OCI-LY1 (cell line): Measurements from ENCODE around the gene ZNF655.

Source experiments
- H2AFZ ChIP-seq: fragments of 200-600 bp; sonication (generic), shearing (Covaris generic); 2 replicates; pipeline ENCODE4 v1.6.0; 2014; ENCODE audit warnings: antibody characterized with exemption, mild to moderate bottlenecking, low read length
- H3F3A ChIP-seq: fragments of 200-600 bp; sonication (generic), shearing (Covaris generic); 2 replicates; pipeline ENCODE4 v1.6.0; 2014; ENCODE audit warnings: mild to moderate bottlenecking, antibody characterized with exemption, low read length, moderate library complexity; ENCODE audit not compliant: insufficient read depth
- H3K27ac ChIP-seq: fragments of 200-600 bp; sonication (generic); 2 replicates; pipeline ENCODE4 v1.5.1; 2014; ENCODE audit warnings: low read length, mixed run types, mild to moderate bottlenecking, low read depth; ENCODE audit not compliant: poor library complexity, severe bottlenecking
- H3K27me3 ChIP-seq: fragments of 200-600 bp; sonication (generic); 2 replicates; pipeline ENCODE4 v1.6.0; 2014; ENCODE audit warnings: antibody characterized with exemption, mild to moderate bottlenecking, low read length, moderate library complexity; ENCODE audit not compliant: insufficient read depth
- H3K36me3 ChIP-seq: fragments of 200-600 bp; sonication (generic); 2 replicates; pipeline ENCODE4 v1.6.1; 2014; ENCODE audit warnings: mild to moderate bottlenecking, antibody characterized with exemption, low read length, moderate library complexity, mixed read lengths; ENCODE audit not compliant: insufficient read depth
- H3K4me1 ChIP-seq: fragments of 200-600 bp; sonication (generic); 2 replicates; pipeline ENCODE4 v1.5.1; 2014; ENCODE audit warnings: mild to moderate bottlenecking, low read length, moderate library complexity; ENCODE audit not compliant: insufficient read depth, severe bottlenecking
- H3K4me2 ChIP-seq: fragments of 200-600 bp; sonication (generic), shearing (Covaris generic); 2 replicates; pipeline ENCODE4 v1.6.1; 2014; ENCODE audit warnings: low read length
- H3K4me3 ChIP-seq: fragments of 200-600 bp; sonication (generic); 2 replicates; pipeline ENCODE4 v1.5.1; 2014; ENCODE audit warnings: low read length, low read depth, mild to moderate bottlenecking, mixed read lengths; ENCODE audit not compliant: poor library complexity, severe bottlenecking
- H3K79me2 ChIP-seq: fragments of 200-600 bp; shearing (Covaris generic); 2 replicates; pipeline ENCODE4 v1.6.1; 2016; ENCODE audit warnings: mixed run types, low read length, mixed read lengths; ENCODE audit not compliant: insufficient read depth
- H3K9ac ChIP-seq: fragments of 200-600 bp; sonication (generic), shearing (Covaris generic); 2 replicates; pipeline ENCODE4 v1.6.1; 2014; ENCODE audit warnings: mild to moderate bottlenecking, low read length, mixed read lengths
- H3K9me2 ChIP-seq: fragments of 200-600 bp; sonication (generic), shearing (Covaris generic); 2 replicates; pipeline ENCODE4 v1.6.1; 2014; ENCODE audit warnings: low read depth, mild to moderate bottlenecking, low read length, mixed read lengths
- H3K9me3 ChIP-seq: fragments of 200-600 bp; shearing (Covaris generic); 2 replicates; pipeline ENCODE4 v1.6.1; 2014; ENCODE audit warnings: low read length, mixed read lengths
- H4K20me1 ChIP-seq: fragments of 200-600 bp; sonication (generic), shearing (Covaris generic); 2 replicates; pipeline ENCODE4 v1.6.0; 2016; ENCODE audit warnings: mild to moderate bottlenecking, low read length; ENCODE audit not compliant: insufficient read depth
- CTCF ChIP-seq: fragments of 200-600 bp; sonication (generic), shearing (Covaris generic); IDR thresholded peaks from 2 replicates; pipeline ENCODE4 v1.5.1; 2017; ENCODE audit warnings: mild to moderate bottlenecking, antibody characterized with exemption, low read length, moderate library complexity, mixed read lengths
- EZH2 ChIP-seq: fragments of 200-600 bp; sonication (generic), shearing (Covaris generic); IDR thresholded peaks from 2 replicates; pipeline ENCODE4 v1.8.0; 2017; ENCODE audit warnings: borderline replicate concordance, mixed run types, mild to moderate bottlenecking, antibody characterized with exemption, low read length, moderate library complexity, mixed read lengths

ZNF655 gene

GRCh38 chr7:99623702-99624447, 65.4 kb downstream of the ZNF655 start:
- Histone ChIP-seq H3K9me2 (no peaks in the 10 kb centered on the region), H2AFZ (no peak overlapping the region), H3K9ac (no peak overlapping the region), H3K79me2 (no peaks in the 10 kb centered on the region), H3K4me2 (no peak overlapping the region), H4K20me1 (no peaks in the 10 kb centered on the region), H3F3A (no peaks in the 10 kb centered on the region), H3K27me3 (no peaks in the 10 kb centered on the region), H3K9me3 (no peaks in the 10 kb centered on the region), H3K36me3 (peaks cover 100% of the 10 kb centered on the region), H3K4me3 (no peak overlapping the region), H3K4me1 (no peaks in the 10 kb centered on the region), H3K27ac (no peak overlapping the region)
- TF ChIP-seq EZH2: no peak
- TF ChIP-seq CTCF: no peak

- no peaks in the 10 kb centered on the region for H4K20me1 ChIP-seq
- no peak overlapping the region for H3K27ac ChIP-seq
- TF ChIP-seq EZH2: no peak
- TF ChIP-seq CTCF: no peak
- no peaks in the 10 kb centered on the region for H3K27me3 ChIP-seq
- H3F3A ChIP-seq: no peaks in the 10 kb centered on the region
- H3K9me3 ChIP-seq: no peaks in the 10 kb centered on the region
- no peaks in the 10 kb centered on the region for H3K79me2 ChIP-seq
- H3K4me1 ChIP-seq: no peaks in the 10 kb centered on the region
- no peak overlapping the region for H3K9ac ChIP-seq
- peaks cover 100% of the 10 kb centered on the region for H3K36me3 ChIP-seq
- no peak overlapping the region for H3K4me2 ChIP-seq
- no peaks in the 10 kb centered on the region for H3K9me2 ChIP-seq
- no peak overlapping the region for H3K4me3 ChIP-seq
- no peak overlapping the region for H2AFZ ChIP-seq
Observed at GRCh38 chr7:99624484-99624883, 66.0 kb downstream of the ZNF655 start.

- H3K36me3 ChIP-seq: peaks cover 100% of the 10 kb centered on the region
- H3K9me3 ChIP-seq: no peaks in the 10 kb centered on the region
- H3K79me2 ChIP-seq: no peaks in the 10 kb centered on the region
- H3K9ac ChIP-seq: no peak overlapping the region
- no peaks in the 10 kb centered on the region for H3K4me1 ChIP-seq
- H3K4me3 ChIP-seq: no peak overlapping the region
- TF ChIP-seq CTCF (no peak), EZH2 (no peak)
- no peaks in the 10 kb centered on the region for H3K9me2 ChIP-seq
- H4K20me1 ChIP-seq: no peaks in the 10 kb centered on the region
- no peak overlapping the region for H3K27ac ChIP-seq
- H3K4me2 ChIP-seq: no peak overlapping the region
- no peaks in the 10 kb centered on the region for H3F3A ChIP-seq
- no peaks in the 10 kb centered on the region for H3K27me3 ChIP-seq
- no peak overlapping the region for H2AFZ ChIP-seq
Observed at GRCh38 chr7:99625321-99625720, 66.9 kb downstream of the ZNF655 start.
